ENCODE results near the gene CAMK1D. TPM values are rescaled to one million over a fixed set of nuclear protein-coding genes. Genes with fewer than 3 reads are reported as not detected.
A peak's percentile ranks its signal among the peaks of the same experiment; 100 is the strongest.

The CAMK1D gene
- total RNA-seq, 1 donor: 11.2 TPM

DNA sequence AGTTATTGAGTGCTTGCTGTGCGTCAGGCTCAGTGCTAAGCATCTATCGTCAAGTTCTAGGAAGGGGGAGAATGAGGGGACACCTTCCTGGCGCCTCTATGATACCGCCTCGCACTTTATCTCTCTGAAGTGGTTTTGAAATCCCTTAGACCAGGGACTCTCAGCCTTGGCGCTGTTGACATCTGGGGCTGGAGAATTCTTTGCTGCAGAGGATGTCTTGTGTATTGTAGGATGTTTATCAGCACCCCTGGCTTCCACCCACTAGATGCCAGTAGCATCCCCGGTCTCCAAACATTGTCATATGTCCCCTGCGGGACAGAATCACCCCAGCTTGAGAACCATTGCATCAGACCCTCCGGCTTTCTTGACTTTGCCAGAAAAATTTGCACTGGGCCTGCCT lies 366.7 kb downstream of the CAMK1D start:
- H3K4me1 ChIP-seq (ENCODE audit: insufficient read depth, low read length): peaks cover 27% of the 10 kb centered on the region
- no peak overlapping the region for H3K27ac ChIP-seq (ENCODE audit: low read depth, low read length)
- TF ChIP-seq, protein P1, sequence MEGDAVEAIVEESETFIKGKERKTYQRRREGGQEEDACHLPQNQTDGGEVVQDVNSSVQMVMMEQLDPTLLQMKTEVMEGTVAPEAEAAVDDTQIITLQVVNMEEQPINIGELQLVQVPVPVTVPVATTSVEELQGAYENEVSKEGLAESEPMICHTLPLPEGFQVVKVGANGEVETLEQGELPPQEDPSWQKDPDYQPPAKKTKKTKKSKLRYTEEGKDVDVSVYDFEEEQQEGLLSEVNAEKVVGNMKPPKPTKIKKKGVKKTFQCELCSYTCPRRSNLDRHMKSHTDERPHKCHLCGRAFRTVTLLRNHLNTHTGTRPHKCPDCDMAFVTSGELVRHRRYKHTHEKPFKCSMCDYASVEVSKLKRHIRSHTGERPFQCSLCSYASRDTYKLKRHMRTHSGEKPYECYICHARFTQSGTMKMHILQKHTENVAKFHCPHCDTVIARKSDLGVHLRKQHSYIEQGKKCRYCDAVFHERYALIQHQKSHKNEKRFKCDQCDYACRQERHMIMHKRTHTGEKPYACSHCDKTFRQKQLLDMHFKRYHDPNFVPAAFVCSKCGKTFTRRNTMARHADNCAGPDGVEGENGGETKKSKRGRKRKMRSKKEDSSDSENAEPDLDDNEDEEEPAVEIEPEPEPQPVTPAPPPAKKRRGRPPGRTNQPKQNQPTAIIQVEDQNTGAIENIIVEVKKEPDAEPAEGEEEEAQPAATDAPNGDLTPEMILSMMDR (IDR thresholded peaks at IDR 0.05; ENCODE audit: extremely low read depth, low read depth, low read length): no peak
- no peaks in the 10 kb centered on the region for H4K20me1 ChIP-seq (ENCODE audit: insufficient read depth, low read length)
- DNase-seq (ENCODE audit: insufficient read length, low spot score, missing footprints): no peak
- H3K79me2 ChIP-seq (ENCODE audit: insufficient read depth, low read length): no peaks in the 10 kb centered on the region
- no peaks in the 10 kb centered on the region for H3K9me3 ChIP-seq (ENCODE audit: low read depth, low read length)
- no peak overlapping the region for H3K4me2 ChIP-seq (ENCODE audit: insufficient read depth, low read length)
- no peak overlapping the region for H2AFZ ChIP-seq (ENCODE audit: low read length)
- no peaks in the 10 kb centered on the region for H3K36me3 ChIP-seq (ENCODE audit: insufficient read depth, low read length)
- no peak overlapping the region for H3K4me3 ChIP-seq (ENCODE audit: insufficient read depth, low read length)
- no peaks in the 10 kb centered on the region for H3K27me3 ChIP-seq (ENCODE audit: insufficient read depth, low read length)

DNA sequence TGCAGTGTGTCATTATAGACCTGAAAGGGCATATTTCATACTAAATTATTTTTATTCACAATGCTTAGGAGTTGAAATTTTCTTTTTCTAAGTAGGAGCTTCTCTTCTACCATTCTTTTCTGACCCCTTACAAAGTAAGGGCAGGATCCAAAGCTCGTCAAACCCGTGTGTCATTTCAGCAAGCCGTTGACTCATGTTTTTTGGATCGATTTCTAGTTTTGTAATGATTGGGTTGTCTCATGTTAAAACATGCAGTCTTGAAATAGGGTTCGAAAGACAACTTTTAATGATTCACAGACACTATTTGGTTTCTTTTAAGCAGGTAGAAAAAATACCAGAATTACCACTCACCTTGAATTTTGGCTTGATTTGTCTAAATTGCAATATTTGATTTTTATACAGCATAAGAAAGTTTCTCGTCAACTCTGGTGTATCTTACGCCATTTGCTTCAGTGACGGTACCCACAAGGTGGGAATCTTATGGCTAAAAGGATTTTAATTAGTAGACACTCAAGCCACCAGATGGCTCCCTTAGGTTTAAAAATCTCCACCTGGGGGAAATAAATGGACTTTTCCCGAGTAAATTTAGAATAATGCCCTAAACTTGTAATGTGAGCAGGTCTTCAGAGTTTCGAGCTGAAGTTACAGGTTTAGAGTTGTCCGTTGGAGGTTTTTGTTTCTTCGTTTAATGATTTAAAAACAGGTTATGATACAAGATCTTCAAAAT lies 368.8 kb downstream of the CAMK1D start:
- TF ChIP-seq, protein P1 (IDR thresholded peaks at IDR 0.05; ENCODE audit: extremely low read depth, low read depth, low read length): no peak
- Histone ChIP-seq H2AFZ (ENCODE audit: low read length) (no peak overlapping the region), H3K4me2 (ENCODE audit: insufficient read depth, low read length) (no peak overlapping the region), H3K27ac (ENCODE audit: low read depth, low read length) (peak overlapping the region; percentile 31), H3K4me1 (ENCODE audit: insufficient read depth, low read length) (peaks cover 27% of the 10 kb centered on the region), H3K36me3 (ENCODE audit: insufficient read depth, low read length) (no peaks in the 10 kb centered on the region), H3K9me3 (ENCODE audit: low read depth, low read length) (no peaks in the 10 kb centered on the region), H4K20me1 (ENCODE audit: insufficient read depth, low read length) (no peaks in the 10 kb centered on the region), H3K27me3 (ENCODE audit: insufficient read depth, low read length) (no peaks in the 10 kb centered on the region), H3K79me2 (ENCODE audit: insufficient read depth, low read length) (no peaks in the 10 kb centered on the region), H3K4me3 (ENCODE audit: insufficient read depth, low read length) (no peak overlapping the region)
- DNase-seq (ENCODE audit: insufficient read length, low spot score, missing footprints): no peak

DNA sequence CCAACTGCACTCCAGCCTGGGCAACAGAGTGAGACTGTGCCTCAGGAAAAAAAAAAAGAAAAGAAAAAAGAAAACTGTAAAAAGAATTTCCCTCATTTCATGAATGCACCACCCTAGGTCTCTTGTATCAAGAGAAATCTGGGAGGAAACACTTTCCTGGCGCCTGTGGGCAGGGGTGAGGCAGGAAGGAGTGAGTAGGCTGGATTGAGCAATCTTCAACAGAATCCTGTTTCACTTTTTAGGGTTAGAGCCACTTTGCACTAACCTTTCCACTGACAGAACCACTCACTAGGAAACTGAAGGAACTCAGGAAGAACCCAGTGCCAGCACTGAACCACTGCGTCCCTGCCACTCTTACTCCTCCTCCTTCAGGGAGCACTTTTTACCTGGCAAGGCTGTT lies 370.0 kb downstream of the CAMK1D start:
- H3K4me2 ChIP-seq (ENCODE audit: insufficient read depth, low read length): peak overlapping the region; percentile 23

More for the DNA sequence above, 370.0 kb downstream of the CAMK1D start:
- Histone ChIP-seq H3K9me3 (ENCODE audit: low read depth, low read length) (no peaks in the 10 kb centered on the region), H3K27me3 (ENCODE audit: insufficient read depth, low read length) (no peaks in the 10 kb centered on the region), H4K20me1 (ENCODE audit: insufficient read depth, low read length) (no peaks in the 10 kb centered on the region), H3K4me1 (ENCODE audit: insufficient read depth, low read length) (peaks cover 27% of the 10 kb centered on the region), H3K27ac (ENCODE audit: low read depth, low read length) (peak overlapping the region; percentile 82), H3K79me2 (ENCODE audit: insufficient read depth, low read length) (no peaks in the 10 kb centered on the region), H3K4me3 (ENCODE audit: insufficient read depth, low read length) (no peak overlapping the region), H3K36me3 (ENCODE audit: insufficient read depth, low read length) (no peaks in the 10 kb centered on the region), H2AFZ (ENCODE audit: low read length) (no peak overlapping the region)
- DNase-seq (ENCODE audit: insufficient read length, low spot score, missing footprints): no peak
- TF ChIP-seq, protein P1 (IDR thresholded peaks at IDR 0.05; ENCODE audit: extremely low read depth, low read depth, low read length): no peak

All from osteoblast (primary cell).